HUES64 (cell line): ENCODE data around the gene ARHGAP18.

Source experiments
- H3K27ac ChIP-seq: 2 replicates; pipeline ENCODE4 v1.7.0; 2013; ENCODE audit warnings: low read depth, low read length, inconsistent platforms
- H3K27me3 ChIP-seq: 2 replicates; pipeline ENCODE4 v1.6.1; 2013; ENCODE audit warnings: mild to moderate bottlenecking, low read length; ENCODE audit not compliant: insufficient read depth
- H3K36me3 ChIP-seq: 2 replicates; pipeline ENCODE4 v1.6.1; 2013; ENCODE audit warnings: mild to moderate bottlenecking, low read length; ENCODE audit not compliant: insufficient read depth
- H3K4me1 ChIP-seq: 2 replicates; pipeline ENCODE4 v1.6.1; 2013; ENCODE audit warnings: mild to moderate bottlenecking, low read length, moderate library complexity; ENCODE audit not compliant: insufficient read depth
- H3K4me3 ChIP-seq: 2 replicates; pipeline ENCODE4 v1.5.1; 2013; ENCODE audit warnings: mild to moderate bottlenecking, low read length, moderate library complexity
- H3K9ac ChIP-seq: 2 replicates; pipeline ENCODE4 v1.6.1; 2013; ENCODE audit warnings: mild to moderate bottlenecking, low read depth, low read length
- H3K9me3 ChIP-seq: 2 replicates; pipeline ENCODE4 v1.6.1; 2013; ENCODE audit warnings: low read depth, low read length; ENCODE audit not compliant: insufficient read depth
- WGBS: fragments of 150-250, 120-280 bp; methylation state at CpG from one replicate; pipeline ENCODE4 v1.1.7; 2013; ENCODE audit warnings: missing lambda C conversion rate; 5-methylcytosine and 5-hydroxymethylcytosine counted together

The ARHGAP18 gene

GRCh38 chr6:129744880-129745237 lies 34.9 kb upstream of the ARHGAP18 start:
- Histone ChIP-seq H3K9me3 (no peaks in the 10 kb centered on the region), H3K4me1 (peaks cover 6% of the 10 kb centered on the region; the same call in 1 of the 2 replicates), H3K36me3 (no peaks in the 10 kb centered on the region), H3K9ac (no peak overlapping the region), H3K4me3 (no peak overlapping the region), H3K27me3 (no peaks in the 10 kb centered on the region), H3K27ac (no peak overlapping the region)
- WGBS, result 93% methylated on average over 6 of the region's 6 CpGs

DNA sequence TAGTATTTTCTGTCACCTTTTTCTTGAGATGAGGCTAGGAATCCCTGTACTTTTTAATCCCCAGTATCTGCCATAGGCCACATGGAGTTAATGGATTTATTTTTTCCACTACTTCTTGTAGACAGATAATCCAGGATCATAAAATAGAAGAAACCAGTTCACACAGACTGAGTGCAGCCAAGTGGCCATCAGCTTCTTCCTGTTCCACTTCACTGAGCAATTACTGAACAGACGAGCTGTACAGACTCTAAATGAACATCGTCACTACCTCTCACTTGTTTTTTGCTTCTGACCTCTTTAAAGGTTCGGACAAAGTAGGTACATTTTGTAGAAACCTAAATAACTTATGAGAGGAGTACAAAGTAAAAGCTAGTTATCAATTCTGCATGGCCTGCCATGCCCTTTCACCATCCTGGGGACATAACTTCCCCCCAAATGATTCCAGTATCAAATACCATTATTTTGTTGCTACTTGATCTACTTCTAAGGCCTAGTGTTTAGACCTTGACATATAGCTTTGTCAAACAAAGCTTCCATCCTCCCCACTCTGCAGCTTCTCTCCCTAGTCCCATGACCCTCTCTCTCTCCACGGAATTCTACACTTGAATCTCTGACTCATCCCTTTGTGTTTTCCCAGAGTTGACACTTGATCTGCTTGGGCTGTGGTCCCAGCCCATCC lies 34.4 kb upstream of the ARHGAP18 start:
- H3K9me3 ChIP-seq, result no peaks in the 10 kb centered on the region
- no peak overlapping the region for H3K4me3 ChIP-seq
- 75% methylated on average over 4 of the region's 4 CpGs for WGBS
- H3K36me3 ChIP-seq, result no peaks in the 10 kb centered on the region
- no peak overlapping the region for H3K9ac ChIP-seq
- H3K4me1 ChIP-seq, result peaks cover 6% of the 10 kb centered on the region; the same call in 1 of the 2 replicates
- no peak overlapping the region for H3K27ac ChIP-seq
- no peaks in the 10 kb centered on the region for H3K27me3 ChIP-seq

GRCh38 chr6:129740013-129740412 lies 30.0 kb upstream of the ARHGAP18 start:
- H3K36me3 ChIP-seq, result no peaks in the 10 kb centered on the region
- no peak overlapping the region for H3K27ac ChIP-seq
- H3K9me3 ChIP-seq, result no peaks in the 10 kb centered on the region
- H3K4me1 ChIP-seq, result peaks cover 6% of the 10 kb centered on the region; the same call in 1 of the 2 replicates
- no peak overlapping the region for H3K4me3 ChIP-seq
- WGBS, result 67% methylated on average over 1 of the region's 1 CpG
- H3K27me3 ChIP-seq, result no peaks in the 10 kb centered on the region
- H3K9ac ChIP-seq, result no peak overlapping the region

DNA sequence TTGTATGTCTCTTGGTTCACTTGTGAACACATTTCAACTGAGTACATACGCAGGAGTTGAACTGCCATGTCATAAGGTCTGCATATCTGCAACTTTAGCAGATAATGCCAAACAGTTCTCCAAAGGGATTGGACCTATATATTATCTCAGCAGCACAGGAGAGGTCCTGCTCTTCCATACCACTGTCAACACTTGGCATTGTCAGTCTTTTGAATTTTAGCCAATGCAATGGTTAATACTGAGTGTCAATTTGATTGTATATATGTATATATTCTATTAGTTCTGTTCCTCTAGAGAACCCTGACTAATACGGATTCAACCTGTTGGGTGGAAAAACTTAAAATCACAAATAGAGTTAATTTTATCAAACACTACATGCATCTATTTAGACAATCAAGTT lies 26.1 kb upstream of the ARHGAP18 start:
- Histone ChIP-seq H3K27ac (no peak overlapping the region), H3K36me3 (no peaks in the 10 kb centered on the region), H3K4me3 (no peak overlapping the region), H3K4me1 (no peaks in the 10 kb centered on the region), H3K27me3 (no peaks in the 10 kb centered on the region), H3K9me3 (no peaks in the 10 kb centered on the region), H3K9ac (no peak overlapping the region)
- WGBS, result 100% methylated on average over 1 of the region's 2 CpGs

- Histone ChIP-seq H3K27me3 (no peaks in the 10 kb centered on the region), H3K36me3 (no peaks in the 10 kb centered on the region), H3K27ac (no peak overlapping the region), H3K4me1 (no peaks in the 10 kb centered on the region), H3K9me3 (no peaks in the 10 kb centered on the region), H3K9ac (no peak overlapping the region), H3K4me3 (no peak overlapping the region)
- 86% methylated on average over 2 of the region's 2 CpGs for WGBS
Observed at GRCh38 chr6:129733290-129733689, 23.3 kb upstream of the ARHGAP18 start.

DNA sequence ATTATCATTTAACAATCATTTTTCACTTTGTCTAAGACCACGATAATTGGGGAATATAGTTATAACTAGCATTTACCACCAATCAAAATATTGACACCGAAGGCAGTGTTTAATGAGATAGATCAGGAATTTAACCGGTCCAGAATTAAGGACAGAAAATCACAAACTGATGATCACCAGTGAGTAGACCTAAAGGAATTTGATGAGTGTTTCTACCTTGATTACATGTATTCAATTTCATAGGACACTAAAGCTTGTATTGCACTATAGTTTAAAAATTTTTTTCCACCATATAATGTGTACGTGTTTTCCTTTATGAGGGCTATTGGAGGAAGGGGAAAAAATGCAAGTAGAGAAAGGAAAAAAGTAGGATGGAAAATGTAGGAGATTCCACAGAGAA lies 22.6 kb upstream of the ARHGAP18 start:
- H3K9ac ChIP-seq, result no peak overlapping the region
- no peaks in the 10 kb centered on the region for H3K4me1 ChIP-seq
- 100% methylated on average over 2 of the region's 4 CpGs for WGBS

DNA sequence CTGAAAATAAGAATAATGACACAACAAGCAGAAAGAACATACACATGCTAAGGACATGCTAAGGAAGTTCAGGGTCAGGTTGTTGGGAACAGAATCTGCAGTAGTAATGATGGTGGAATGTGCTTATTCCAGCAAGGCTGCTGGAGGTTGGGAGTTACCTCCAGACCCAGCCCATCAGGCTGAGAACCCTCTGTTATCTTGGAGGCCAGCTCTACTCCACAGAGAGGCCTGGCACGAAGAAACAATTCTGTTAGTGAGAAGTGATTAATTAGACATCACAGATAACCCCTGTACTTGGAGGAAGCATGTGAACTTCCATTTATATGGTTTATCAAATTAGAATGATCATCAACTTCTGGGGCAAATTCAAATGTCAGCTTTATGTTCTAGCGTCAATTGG lies 22.1 kb upstream of the ARHGAP18 start:
- Histone ChIP-seq H3K9ac (no peak overlapping the region), H3K9me3 (no peaks in the 10 kb centered on the region), H3K36me3 (no peaks in the 10 kb centered on the region), H3K4me1 (no peaks in the 10 kb centered on the region), H3K27me3 (no peaks in the 10 kb centered on the region), H3K4me3 (no peak overlapping the region), H3K27ac (no peak overlapping the region)
- 100% methylated on average over 1 of the region's 2 CpGs for WGBS

More for the DNA sequence above, 22.6 kb upstream of the ARHGAP18 start:
- no peaks in the 10 kb centered on the region for H3K9me3 ChIP-seq
- H3K36me3 ChIP-seq, result no peaks in the 10 kb centered on the region
- H3K4me3 ChIP-seq, result no peak overlapping the region
- H3K27me3 ChIP-seq, result no peaks in the 10 kb centered on the region
- no peak overlapping the region for H3K27ac ChIP-seq

DNA sequence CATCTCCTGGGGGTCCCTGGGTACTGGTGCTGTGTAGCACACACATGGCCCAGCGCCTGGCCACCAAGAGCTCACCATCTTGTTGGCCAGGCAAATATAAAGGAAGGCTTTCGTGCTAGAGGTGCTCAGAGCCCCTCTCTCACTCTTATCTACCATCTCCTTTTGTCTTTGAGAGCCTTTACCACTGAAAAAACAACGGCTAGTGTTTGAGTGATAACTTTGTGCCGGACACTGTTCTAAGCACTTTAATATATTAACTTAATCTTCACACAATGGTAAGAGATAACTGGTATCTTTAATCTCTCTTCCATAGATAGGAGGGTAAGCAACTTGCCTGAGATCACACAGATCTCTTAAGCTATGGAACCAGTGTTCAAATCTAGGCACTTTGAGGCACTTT lies 21.5 kb upstream of the ARHGAP18 start:
- Histone ChIP-seq H3K4me3 (no peak overlapping the region), H3K27ac (no peak overlapping the region), H3K9me3 (no peaks in the 10 kb centered on the region), H3K36me3 (no peaks in the 10 kb centered on the region), H3K27me3 (no peaks in the 10 kb centered on the region), H3K9ac (no peak overlapping the region), H3K4me1 (no peaks in the 10 kb centered on the region; the same call in 1 of the 2 replicates)
- WGBS, result 97% methylated on average over 4 of the region's 4 CpGs

- no peaks in the 10 kb centered on the region for H3K36me3 ChIP-seq
- no peaks in the 10 kb centered on the region for H3K27me3 ChIP-seq
- H3K4me1 ChIP-seq, result no peaks in the 10 kb centered on the region; the same call in 1 of the 2 replicates
- 51% methylated on average over 7 of the region's 8 CpGs for WGBS
- H3K9me3 ChIP-seq, result no peaks in the 10 kb centered on the region
- no peak overlapping the region for H3K4me3 ChIP-seq
- no peak overlapping the region for H3K9ac ChIP-seq
- no peak overlapping the region for H3K27ac ChIP-seq
Observed at GRCh38 chr6:129730477-129731165, 20.6 kb upstream of the ARHGAP18 start.

- Histone ChIP-seq H3K4me1 (no peaks in the 10 kb centered on the region; the same call in 1 of the 2 replicates), H3K27me3 (no peaks in the 10 kb centered on the region), H3K27ac (no peak overlapping the region), H3K4me3 (no peak overlapping the region), H3K9me3 (no peaks in the 10 kb centered on the region), H3K9ac (no peak overlapping the region), H3K36me3 (no peaks in the 10 kb centered on the region)
Observed at GRCh38 chr6:129726650-129727049, 16.7 kb upstream of the ARHGAP18 start.

DNA sequence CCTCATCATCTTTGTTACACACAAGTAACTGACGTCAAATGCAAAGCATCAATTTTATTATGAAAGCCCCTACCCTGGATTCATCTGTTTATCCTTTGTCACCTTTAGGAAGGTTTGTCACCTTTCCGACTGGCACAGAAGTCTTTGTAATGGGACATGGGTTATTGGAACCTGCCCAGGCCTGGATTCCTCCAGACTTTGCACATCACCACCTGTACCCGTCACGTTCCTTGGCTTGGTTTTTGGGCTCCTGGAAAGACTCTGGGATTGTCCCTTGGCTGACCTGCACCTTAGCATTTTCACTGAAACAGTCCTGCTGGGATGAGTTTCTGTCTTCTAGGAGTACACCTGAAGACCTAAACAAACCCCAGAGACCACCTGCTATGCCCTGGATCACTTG lies 15.4 kb upstream of the ARHGAP18 start:
- no peaks in the 10 kb centered on the region; the same call in 1 of the 2 replicates for H3K4me1 ChIP-seq
- H3K9ac ChIP-seq, result no peak overlapping the region
- H3K4me3 ChIP-seq, result no peak overlapping the region
- H3K36me3 ChIP-seq, result no peaks in the 10 kb centered on the region
- 86% methylated on average over 4 of the region's 4 CpGs for WGBS
- H3K9me3 ChIP-seq, result no peaks in the 10 kb centered on the region
- H3K27ac ChIP-seq, result no peak overlapping the region
- H3K27me3 ChIP-seq, result no peaks in the 10 kb centered on the region
